ENCODE results near the gene DUSP16. TPM values are rescaled to one million over a fixed set of nuclear protein-coding genes. Genes with fewer than 3 reads are reported as not detected.

The DUSP16 gene
- total and polyA plus RNA-seq, 2 experiments from 2014 or later = 11.7 to 59.4 TPM

DNA sequence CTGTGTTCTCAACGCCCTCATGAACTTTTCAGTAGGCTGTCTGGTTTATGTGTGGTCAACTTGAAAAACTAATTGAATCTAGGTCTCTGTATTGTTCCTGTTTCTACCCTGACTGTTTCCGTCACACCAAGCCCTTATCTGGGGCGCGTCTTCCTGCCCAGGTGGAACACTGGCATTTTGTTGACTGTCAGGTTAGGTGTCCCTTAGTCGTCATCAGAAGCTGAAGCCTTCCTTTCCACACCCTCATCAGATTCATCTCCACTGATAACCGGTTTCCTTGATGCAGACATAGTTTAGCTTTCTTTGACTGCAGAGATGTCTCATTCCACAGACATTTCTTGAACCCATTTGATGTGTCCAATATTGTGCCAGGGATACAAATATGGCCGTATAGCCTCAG, 96.5 kb downstream of the DUSP16 start (continued):
- TF ChIP-seq ZNF462 (CRISPR knock-in tag; IDR thresholded peaks at IDR 0.05) (no peak), REST (IDR thresholded peaks at IDR 0.05; ENCODE audit: unreplicated experiment) (no peak), NANOG (IDR thresholded peaks at IDR 0.05; ENCODE audit: borderline replicate concordance) (no peak), CREB1 (CRISPR knock-in tag; IDR thresholded peaks at IDR 0.05; ENCODE audit: low read depth) (no peak), EZH2 (IDR thresholded peaks at IDR 0.05; ENCODE audit: low read depth, unreplicated experiment) (no peak), STAT1 (IDR thresholded peaks at IDR 0.05; ENCODE audit: unreplicated experiment) (no peak), ZNF114 (CRISPR knock-in tag; IDR thresholded peaks at IDR 0.05) (no peak), ZNF331 (CRISPR knock-in tag; IDR thresholded peaks at IDR 0.05; ENCODE audit: low read depth) (no peak), POLR2AphosphoS5 (IDR thresholded peaks at IDR 0.05; ENCODE audit: low read depth) (no peak), EZH2phosphoT487 (IDR thresholded peaks at IDR 0.05; ENCODE audit: unreplicated experiment) (no peak), JUNB (IDR thresholded peaks at IDR 0.05; ENCODE audit: unreplicated experiment) (no peak)
- TF ChIP-seq, protein P1, sequence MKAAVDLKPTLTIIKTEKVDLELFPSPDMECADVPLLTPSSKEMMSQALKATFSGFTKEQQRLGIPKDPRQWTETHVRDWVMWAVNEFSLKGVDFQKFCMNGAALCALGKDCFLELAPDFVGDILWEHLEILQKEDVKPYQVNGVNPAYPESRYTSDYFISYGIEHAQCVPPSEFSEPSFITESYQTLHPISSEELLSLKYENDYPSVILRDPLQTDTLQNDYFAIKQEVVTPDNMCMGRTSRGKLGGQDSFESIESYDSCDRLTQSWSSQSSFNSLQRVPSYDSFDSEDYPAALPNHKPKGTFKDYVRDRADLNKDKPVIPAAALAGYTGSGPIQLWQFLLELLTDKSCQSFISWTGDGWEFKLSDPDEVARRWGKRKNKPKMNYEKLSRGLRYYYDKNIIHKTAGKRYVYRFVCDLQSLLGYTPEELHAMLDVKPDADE (IDR thresholded peaks at IDR 0.05) = no peak

Data from GM23338 (cell line).